KOPT-K1 (cell line): Measurements from ENCODE around the gene GRHPR.

Source experiments
- H3K27ac ChIP-seq: fragments of 200-600 bp; sonication (generic); 2 replicates; pipeline ENCODE4 v1.5.1; 2016; ENCODE audit warnings: antibody characterized with exemption, mild to moderate bottlenecking, low read depth, low read length; ENCODE audit not compliant: poor library complexity, severe bottlenecking
- H3K36me3 ChIP-seq: fragments of 200-600 bp; sonication (generic); 2 replicates; pipeline ENCODE4 v1.5.1; 2017; ENCODE audit warnings: antibody characterized with exemption, mild to moderate bottlenecking, low read length, moderate library complexity; ENCODE audit not compliant: insufficient read depth
- H3K9me3 ChIP-seq: fragments of 200-600 bp; sonication (generic); 2 replicates; pipeline ENCODE4 v1.5.1; 2017; ENCODE audit warnings: antibody characterized with exemption, low read length, mild to moderate bottlenecking; ENCODE audit not compliant: insufficient read depth, poor library complexity, severe bottlenecking

The GRHPR gene

GRCh38 chr9:37444890-37445289 lies 22.4 kb downstream of the GRHPR start:
- Histone ChIP-seq H3K9me3 (no peaks in the 10 kb centered on the region), H3K27ac (no peak overlapping the region), H3K36me3 (peaks cover 59% of the 10 kb centered on the region)

- no peak overlapping the region for H3K27ac ChIP-seq
- no peaks in the 10 kb centered on the region for H3K9me3 ChIP-seq
- peaks cover 55% of the 10 kb centered on the region for H3K36me3 ChIP-seq
Measured at GRCh38 chr9:37445832-37446231, 23.3 kb downstream of the GRHPR start.

- Histone ChIP-seq H3K27ac (no peak overlapping the region), H3K36me3 (peaks cover 50% of the 10 kb centered on the region), H3K9me3 (no peaks in the 10 kb centered on the region)
Measured at GRCh38 chr9:37446401-37446800, 23.9 kb downstream of the GRHPR start.

GRCh38 chr9:37447111-37447510 lies 24.6 kb downstream of the GRHPR start:
- peaks cover 47% of the 10 kb centered on the region for H3K36me3 ChIP-seq
- no peak overlapping the region for H3K27ac ChIP-seq
- no peaks in the 10 kb centered on the region for H3K9me3 ChIP-seq

- no peaks in the 10 kb centered on the region for H3K9me3 ChIP-seq
- peaks cover 36% of the 10 kb centered on the region for H3K36me3 ChIP-seq
- no peak overlapping the region for H3K27ac ChIP-seq
Measured at GRCh38 chr9:37449862-37450632, 27.6 kb downstream of the GRHPR start.

- Histone ChIP-seq H3K9me3 (no peaks in the 10 kb centered on the region), H3K36me3 (peaks cover 39% of the 10 kb centered on the region), H3K27ac (no peak overlapping the region)
Measured at GRCh38 chr9:37451628-37452027, 29.1 kb downstream of the GRHPR start.

GRCh38 chr9:37452611-37453010 lies 30.1 kb downstream of the GRHPR start:
- H3K36me3 ChIP-seq: peaks cover 43% of the 10 kb centered on the region
- H3K9me3 ChIP-seq: no peaks in the 10 kb centered on the region
- H3K27ac ChIP-seq: no peak overlapping the region

- no peak overlapping the region for H3K27ac ChIP-seq
- H3K9me3 ChIP-seq: no peaks in the 10 kb centered on the region
- H3K36me3 ChIP-seq: peaks cover 35% of the 10 kb centered on the region
Measured at GRCh38 chr9:37453827-37454226, 31.3 kb downstream of the GRHPR start.

- Histone ChIP-seq H3K9me3 (no peaks in the 10 kb centered on the region), H3K36me3 (peaks cover 34% of the 10 kb centered on the region), H3K27ac (no peak overlapping the region)
Measured at GRCh38 chr9:37454238-37454637, 31.7 kb downstream of the GRHPR start.

GRCh38 chr9:37455884-37456647 lies 33.6 kb downstream of the GRHPR start:
- H3K9me3 ChIP-seq: no peaks in the 10 kb centered on the region
- H3K27ac ChIP-seq: no peak overlapping the region
- peaks cover 21% of the 10 kb centered on the region; the same call in 1 of the 2 replicates for H3K36me3 ChIP-seq

GRCh38 chr9:37456817-37457216 lies 34.3 kb downstream of the GRHPR start:
- Histone ChIP-seq H3K27ac (no peak overlapping the region), H3K9me3 (no peaks in the 10 kb centered on the region), H3K36me3 (peaks cover 17% of the 10 kb centered on the region; the same call in 1 of the 2 replicates)

- peak overlapping the region; percentile 89 for H3K27ac ChIP-seq
- 0 out of 2 replicates have a peak, but pooled peaks cover 9% of the 10 kb centered on the region for H3K36me3 ChIP-seq
- H3K9me3 ChIP-seq: no peaks in the 10 kb centered on the region
Measured at GRCh38 chr9:37464006-37464405, 41.5 kb downstream of the GRHPR start.

- Histone ChIP-seq H3K9me3 (no peaks in the 10 kb centered on the region), H3K36me3 (0 out of 2 replicates have a peak, but pooled peaks cover 9% of the 10 kb centered on the region), H3K27ac (peak overlapping the region; percentile 89)
Measured at GRCh38 chr9:37464426-37465248, 42.1 kb downstream of the GRHPR start.

- Histone ChIP-seq H3K27ac (peak within 1 kb of the TSS; percentile 89), H3K9me3 (no peaks in the 10 kb centered on the region), H3K36me3 (0 out of 2 replicates have a peak, but pooled peaks cover 9% of the 10 kb centered on the region)
Measured at GRCh38 chr9:37465249-37466036, 42.9 kb downstream of the GRHPR start, which contains the start of gene ZBTB5. ZBTB5 (minus strand) TSS chr9:37465450; CDS start chr9:37442551, 22,899 bp downstream.
